GM12801 (cell line): ENCODE measurements around the gene DDX50.

Experiments
- TF ChIP-seq, protein P1 (sequence below): IDR thresholded peaks from one replicate; pipeline ENCODE4 v1.5.1; 2011; ENCODE audit warnings: control low read depth; ENCODE audit not compliant: insufficient read length; ENCODE audit errors: extremely low read depth

Gene DDX50

DNA sequence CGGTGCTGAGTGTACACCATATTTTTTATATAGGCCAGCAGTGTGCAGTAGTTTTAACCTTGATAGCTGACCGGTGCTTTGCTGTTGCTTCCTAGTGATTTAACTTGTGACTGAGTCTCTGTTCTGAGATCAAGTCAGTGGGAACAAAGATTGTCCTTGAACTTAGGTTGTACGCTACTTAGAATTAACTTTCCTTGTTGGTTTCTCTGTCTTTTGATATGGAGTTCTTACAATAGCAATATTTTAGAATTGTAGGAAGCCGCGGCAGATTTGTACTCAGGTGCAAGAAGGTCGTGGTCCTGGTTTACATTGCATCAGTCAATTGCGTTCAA, 56.1 kb downstream of the DDX50 start:
- TF ChIP-seq, protein P1, sequence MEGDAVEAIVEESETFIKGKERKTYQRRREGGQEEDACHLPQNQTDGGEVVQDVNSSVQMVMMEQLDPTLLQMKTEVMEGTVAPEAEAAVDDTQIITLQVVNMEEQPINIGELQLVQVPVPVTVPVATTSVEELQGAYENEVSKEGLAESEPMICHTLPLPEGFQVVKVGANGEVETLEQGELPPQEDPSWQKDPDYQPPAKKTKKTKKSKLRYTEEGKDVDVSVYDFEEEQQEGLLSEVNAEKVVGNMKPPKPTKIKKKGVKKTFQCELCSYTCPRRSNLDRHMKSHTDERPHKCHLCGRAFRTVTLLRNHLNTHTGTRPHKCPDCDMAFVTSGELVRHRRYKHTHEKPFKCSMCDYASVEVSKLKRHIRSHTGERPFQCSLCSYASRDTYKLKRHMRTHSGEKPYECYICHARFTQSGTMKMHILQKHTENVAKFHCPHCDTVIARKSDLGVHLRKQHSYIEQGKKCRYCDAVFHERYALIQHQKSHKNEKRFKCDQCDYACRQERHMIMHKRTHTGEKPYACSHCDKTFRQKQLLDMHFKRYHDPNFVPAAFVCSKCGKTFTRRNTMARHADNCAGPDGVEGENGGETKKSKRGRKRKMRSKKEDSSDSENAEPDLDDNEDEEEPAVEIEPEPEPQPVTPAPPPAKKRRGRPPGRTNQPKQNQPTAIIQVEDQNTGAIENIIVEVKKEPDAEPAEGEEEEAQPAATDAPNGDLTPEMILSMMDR, result no peak

DNA sequence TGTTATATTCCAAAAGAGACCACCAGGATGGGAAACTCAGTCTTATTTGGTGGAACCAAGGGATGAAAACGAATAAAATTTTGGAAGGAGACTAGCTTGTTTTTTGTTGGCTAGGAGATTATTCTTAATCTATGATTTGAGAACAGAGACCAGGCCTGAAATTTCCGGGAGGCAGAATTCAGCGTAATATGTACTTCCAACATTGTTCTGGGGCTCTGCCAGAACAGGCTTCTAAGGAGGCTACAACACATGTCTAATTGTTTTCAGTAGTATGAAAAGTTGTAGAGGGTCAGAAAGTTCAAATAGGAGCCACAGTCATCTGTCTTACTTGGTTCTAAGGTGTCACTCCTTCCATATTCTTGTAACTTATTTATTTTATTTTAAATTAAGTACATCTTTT, 56.5 kb downstream of the DDX50 start:
- TF ChIP-seq, protein P1, result no peak

DNA sequence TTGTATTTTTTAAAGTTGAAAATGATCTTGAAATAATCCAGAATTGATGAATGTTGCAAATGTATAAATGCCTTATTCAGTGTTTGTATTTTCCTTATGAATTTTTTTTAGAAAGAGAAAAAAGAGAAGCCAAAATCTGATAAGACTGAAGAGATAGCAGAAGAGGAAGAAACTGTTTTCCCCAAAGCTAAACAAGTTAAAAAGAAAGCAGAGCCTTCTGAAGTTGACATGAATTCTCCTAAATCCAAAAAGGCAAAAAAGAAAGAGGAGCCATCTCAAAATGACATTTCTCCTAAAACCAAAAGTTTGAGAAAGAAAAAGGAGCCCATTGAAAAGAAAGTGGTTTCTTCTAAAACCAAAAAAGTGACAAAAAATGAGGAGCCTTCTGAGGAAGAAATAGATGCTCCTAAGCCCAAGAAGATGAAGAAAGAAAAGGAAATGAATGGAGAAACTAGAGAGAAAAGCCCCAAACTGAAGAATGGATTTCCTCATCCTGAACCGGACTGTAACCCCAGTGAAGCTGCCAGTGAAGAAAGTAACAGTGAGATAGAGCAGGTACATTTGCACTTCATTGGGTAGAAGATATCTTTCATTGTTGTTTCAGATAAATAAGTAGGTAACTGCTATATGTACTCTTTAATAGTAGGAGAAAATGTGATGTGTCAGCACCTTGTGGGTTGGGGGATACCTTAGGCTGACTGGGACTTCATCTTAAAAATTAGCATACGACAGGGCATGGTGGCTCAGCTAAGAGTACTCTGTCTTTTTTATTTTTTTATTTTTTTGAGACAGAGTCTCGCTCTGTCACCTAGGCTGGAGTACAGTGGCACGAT, 58.8 kb downstream of the DDX50 start:
- TF ChIP-seq, protein P1, result no peak

DNA sequence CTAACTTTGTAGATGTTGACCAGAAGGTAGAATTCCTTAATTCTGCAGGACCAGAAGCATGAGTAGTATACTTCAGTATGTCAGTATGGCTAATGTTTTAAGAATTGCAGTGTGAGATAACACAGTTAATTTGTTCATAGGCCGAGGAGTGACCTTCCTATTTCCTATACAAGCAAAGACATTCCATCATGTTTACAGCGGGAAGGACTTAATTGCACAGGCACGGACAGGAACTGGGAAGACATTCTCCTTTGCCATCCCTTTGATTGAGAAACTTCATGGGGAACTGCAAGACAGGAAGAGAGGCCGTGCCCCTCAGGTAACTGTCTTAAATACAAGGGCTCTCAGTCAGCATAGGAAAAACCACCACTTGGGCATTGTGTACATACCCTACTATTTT, 62.0 kb downstream of the DDX50 start:
- TF ChIP-seq, protein P1, result no peak

DNA sequence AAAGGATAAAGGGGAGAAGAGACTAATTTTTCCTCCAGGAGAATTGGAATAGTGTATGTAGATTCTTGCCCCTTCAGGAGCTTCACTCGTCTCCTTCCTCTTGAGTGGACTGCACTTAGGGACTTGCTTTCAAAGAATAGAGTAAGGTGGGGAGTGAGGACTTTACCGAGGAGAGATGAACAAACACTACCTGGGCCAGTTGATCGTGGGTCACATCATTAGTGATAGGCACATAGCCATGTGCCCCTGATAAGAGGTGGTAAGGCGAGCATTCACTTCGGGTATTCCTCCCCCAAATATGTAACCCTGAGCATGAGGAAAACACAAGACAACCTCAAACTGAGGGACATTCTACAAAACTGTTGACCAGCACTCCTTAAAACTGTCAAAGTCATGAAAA, 72.9 kb downstream of the DDX50 start:
- TF ChIP-seq, protein P1, result no peak

DNA sequence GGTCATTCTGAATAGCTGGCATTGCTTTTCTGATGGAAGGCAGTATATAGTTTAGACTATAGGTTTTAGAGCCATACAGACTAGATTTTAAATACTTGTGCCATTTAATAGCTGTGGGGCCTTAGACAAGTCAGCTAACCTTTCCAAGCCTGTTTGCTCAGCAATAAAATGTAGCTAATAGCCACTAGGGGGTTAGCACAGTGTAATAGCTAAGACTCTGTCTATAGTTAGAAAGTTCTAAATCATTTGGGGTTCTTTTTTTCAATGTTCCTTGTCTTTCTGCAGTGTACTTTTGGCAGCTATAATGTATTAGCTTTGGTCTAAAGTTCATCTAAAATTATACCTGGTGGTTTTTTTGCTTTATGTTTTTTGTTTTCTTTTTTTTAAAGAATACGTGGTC, 80.0 kb downstream of the DDX50 start:
- TF ChIP-seq, protein P1, result no peak

DNA sequence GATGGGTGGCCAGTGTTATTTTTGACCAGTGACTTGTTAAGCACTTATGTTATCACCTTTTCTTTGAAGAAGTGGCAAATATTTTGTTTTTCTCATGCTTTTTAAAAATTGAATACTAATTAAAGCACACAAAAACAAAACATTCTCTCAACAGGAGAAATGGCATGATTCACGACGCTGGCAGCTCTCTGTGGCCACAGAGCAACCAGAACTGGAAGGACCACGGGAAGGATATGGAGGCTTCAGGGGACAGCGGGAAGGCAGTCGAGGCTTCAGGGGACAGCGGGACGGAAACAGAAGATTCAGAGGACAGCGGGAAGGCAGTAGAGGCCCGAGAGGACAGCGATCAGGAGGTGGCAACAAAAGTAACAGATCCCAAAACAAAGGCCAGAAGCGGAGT, 81.3 kb downstream of the DDX50 start:
- TF ChIP-seq, protein P1, result no peak
